Right cardiac atrium (tissue), 5 donors: ENCODE data around the gene DCDC1. TPM values are rescaled to one million over a fixed set of nuclear protein-coding genes. Genes with fewer than 3 reads are reported as not detected.

ENCODE experiments used
- ATAC-seq, 2 donors: fragments of 200-7000 bp; cut with Tn5 transposase; one replicate each; pipeline versions ENCODE4 v1.8.0 to v1.9.1; 2020; ENCODE audit warnings: moderate library complexity in 2 of 2, mild to moderate bottlenecking in 1 of 2
- DNase-seq, 3 donors: peaks; one replicate each; pipeline ENCODE4 v3.0.0-alpha.2; 2020
- H3K27ac ChIP-seq: one replicate; pipeline ENCODE4 v1.5.1; 2013; ENCODE audit warnings: mild to moderate bottlenecking, low read length, control low read depth, moderate library complexity
- H3K27me3 ChIP-seq: one replicate; pipeline ENCODE4 v1.6.1; 2013; ENCODE audit not compliant: control insufficient read depth, insufficient read depth
- H3K4me1 ChIP-seq: one replicate; pipeline ENCODE4 v1.6.1; 2013; ENCODE audit warnings: low read length; ENCODE audit not compliant: control insufficient read depth, insufficient read depth
- H3K4me3 ChIP-seq: one replicate; pipeline ENCODE4 v1.5.1; 2013; ENCODE audit warnings: low read length, control low read depth
- H3K9me3 ChIP-seq: one replicate; pipeline ENCODE4 v1.6.1; 2013; ENCODE audit warnings: low read length; ENCODE audit not compliant: control insufficient read depth
- WGBS: extraction: QIAGEN DNeasy Blood & Tissue Kit; methylation state at CpG from one replicate; pipeline ENCODE4 v1.1.7; 2013; 5-methylcytosine and 5-hydroxymethylcytosine counted together
- intact Hi-C, 4 donors: fragments of 100-400 bp; cut with DNase I; formaldehyde crosslinking; loops; one replicate each; pipeline versions ENCODE4 v1.11.0 to v1.14.0; 2022 to 2023
- polyA plus RNA-seq: library from polyadenylated mRNA; stranded (reverse); fragments of 200-250 nt; gene quantifications from one replicate; pipeline ENCODE4 v1.2.3, GENCODE V29; 2013
- total RNA-seq, 4 donors: library from RNA; stranded (reverse); fragmentation: NEBNext Ultra II Directional; extraction: Animal tissue kit (Norgen Biotek cat#: 25700); gene quantifications; one replicate each; pipeline ENCODE4 v1.2.1, GENCODE V29; 2021
- donor health status: healthy with polysubstance abuse.
- donor health status: DM: no; HTN: yes; CAD: no.
- donor health status: DM: no; HTN: no; CAD: no.
- donor health status: DM: no; HTN: yes; CAD: no; lungs with severe emphysema.
- donor health status: DM: yes; HTN: yes; CAD: no.

DCDC1 gene
- total and polyA plus RNA-seq, 5 donors = 0.05 to 0.23 (median 0.16) TPM; not detected in 1

- ATAC-seq (no peak), DNase-seq (no peak)
- intact Hi-C loops = no loop called here
- 55% methylated on average over 3 of the region's 3 CpGs for WGBS
- H3K9me3 ChIP-seq = no peaks in the 10 kb centered on the region
- H3K27me3 ChIP-seq = no peaks in the 10 kb centered on the region
- H3K4me1 ChIP-seq = no peaks in the 10 kb centered on the region
- H3K27ac ChIP-seq = no peak overlapping the region
- H3K4me3 ChIP-seq = no peak overlapping the region
Observed at GRCh38 chr11:30921811-30922210, 447.7 kb downstream of the DCDC1 start.

- DNase-seq (no peak), ATAC-seq (peak in 1 of 2 donors; percentile 41)
- no peaks in the 10 kb centered on the region for H3K9me3 ChIP-seq
- no peaks in the 10 kb centered on the region for H3K4me1 ChIP-seq
- H3K27me3 ChIP-seq = no peaks in the 10 kb centered on the region
- intact Hi-C loops = loop anchor here (5.0 to 10.0 kb wide), 4 partner anchors 65 to 795 kb away; no protein-coding TSS in a partner anchor
- no peak overlapping the region for H3K27ac ChIP-seq
- H3K4me3 ChIP-seq = no peak overlapping the region
- WGBS = 39% methylated on average over 8 of the region's 8 CpGs
Observed at GRCh38 chr11:30919389-30920152, 450.0 kb downstream of the DCDC1 start.

- H3K4me1 ChIP-seq = no peaks in the 10 kb centered on the region
- intact Hi-C loops = loop anchor here (5.0 to 10.0 kb wide), 4 partner anchors 63 to 793 kb away; no protein-coding TSS in a partner anchor
- WGBS = 17% methylated on average over 6 of the region's 6 CpGs
- ATAC-seq (peak in 1 of 2 donors; percentile 64), DNase-seq (no peak)
- no peak overlapping the region for H3K4me3 ChIP-seq
- H3K9me3 ChIP-seq = no peaks in the 10 kb centered on the region
- no peak overlapping the region for H3K27ac ChIP-seq
- H3K27me3 ChIP-seq = no peaks in the 10 kb centered on the region
Observed at GRCh38 chr11:30917859-30918478, 451.6 kb downstream of the DCDC1 start.

GRCh38 chr11:30917266-30917665, 452.3 kb downstream of the DCDC1 start:
- WGBS = 87% methylated on average over 2 of the region's 2 CpGs
- intact Hi-C loops = loop anchor here (5.0 to 10.0 kb wide), 4 partner anchors 62 to 792 kb away; no protein-coding TSS in a partner anchor
- H3K4me3 ChIP-seq = no peak overlapping the region
- ATAC-seq = no peak
- no peak for DNase-seq
- H3K27me3 ChIP-seq = no peaks in the 10 kb centered on the region
- H3K27ac ChIP-seq = no peak overlapping the region
- H3K9me3 ChIP-seq = no peaks in the 10 kb centered on the region
- no peaks in the 10 kb centered on the region for H3K4me1 ChIP-seq

GRCh38 chr11:30916764-30917163, 452.8 kb downstream of the DCDC1 start:
- H3K27ac ChIP-seq = no peak overlapping the region
- DNase-seq (no peak), ATAC-seq (no peak)
- no peaks in the 10 kb centered on the region for H3K27me3 ChIP-seq
- no peaks in the 10 kb centered on the region for H3K4me1 ChIP-seq
- no peak overlapping the region for H3K4me3 ChIP-seq
- intact Hi-C loops = loop anchor here (5.0 to 10.0 kb wide), 4 partner anchors 62 to 792 kb away; no protein-coding TSS in a partner anchor
- no peaks in the 10 kb centered on the region for H3K9me3 ChIP-seq
- WGBS = 89% methylated on average over 4 of the region's 4 CpGs

GRCh38 chr11:30914143-30914762, 455.3 kb downstream of the DCDC1 start:
- Histone ChIP-seq H3K4me3 (no peak overlapping the region), H3K27me3 (no peaks in the 10 kb centered on the region), H3K9me3 (no peaks in the 10 kb centered on the region), H3K27ac (no peak overlapping the region), H3K4me1 (no peaks in the 10 kb centered on the region)
- ATAC-seq (peak; percentile 81 to 84), DNase-seq (peak; percentile 67 to 87 (median 86))
- WGBS = 12% methylated on average over 8 of the region's 8 CpGs
- intact Hi-C loops = loop anchor here in 2 of 4 donors (10.0 kb wide), 2 partner anchors 59 to 789 kb away; no protein-coding TSS in a partner anchor

GRCh38 chr11:30911247-30911646, 458.3 kb downstream of the DCDC1 start:
- no peak for ATAC-seq
- intact Hi-C loops = loop anchor here in 2 of 4 donors (10.0 kb wide), 2 partner anchors 56 to 786 kb away; no protein-coding TSS in a partner anchor
- no peak overlapping the region for H3K27ac ChIP-seq
- no peaks in the 10 kb centered on the region for H3K4me1 ChIP-seq
- no peaks in the 10 kb centered on the region for H3K9me3 ChIP-seq
- DNase-seq = no peak
- no peaks in the 10 kb centered on the region for H3K27me3 ChIP-seq
- no peak overlapping the region for H3K4me3 ChIP-seq

GRCh38 chr11:30908857-30909256, 460.7 kb downstream of the DCDC1 start:
- Histone ChIP-seq H3K9me3 (no peaks in the 10 kb centered on the region), H3K4me1 (no peaks in the 10 kb centered on the region), H3K4me3 (no peak overlapping the region), H3K27ac (no peak overlapping the region), H3K27me3 (no peaks in the 10 kb centered on the region)
- intact Hi-C loops = no loop called here
- WGBS = 76% methylated on average over 1 of the region's 1 CpG
- DNase-seq (no peak), ATAC-seq (no peak)

GRCh38 chr11:30908272-30908671, 461.3 kb downstream of the DCDC1 start:
- intact Hi-C loops = no loop called here
- no peaks in the 10 kb centered on the region for H3K9me3 ChIP-seq
- no peak overlapping the region for H3K27ac ChIP-seq
- no peaks in the 10 kb centered on the region for H3K4me1 ChIP-seq
- no peak for DNase-seq
- H3K4me3 ChIP-seq = no peak overlapping the region
- WGBS = 90% methylated on average over 2 of the region's 2 CpGs
- H3K27me3 ChIP-seq = no peaks in the 10 kb centered on the region
- ATAC-seq = no peak

GRCh38 chr11:30902929-30903328, 466.6 kb downstream of the DCDC1 start:
- Histone ChIP-seq H3K27me3 (no peaks in the 10 kb centered on the region), H3K27ac (no peak overlapping the region), H3K4me1 (no peaks in the 10 kb centered on the region), H3K9me3 (no peaks in the 10 kb centered on the region), H3K4me3 (no peak overlapping the region)
- ATAC-seq (no peak), DNase-seq (no peak)
- intact Hi-C loops = no loop called here

GRCh38 chr11:30895046-30895445, 474.5 kb downstream of the DCDC1 start:
- Histone ChIP-seq H3K27ac (no peak overlapping the region), H3K4me3 (no peak overlapping the region), H3K4me1 (no peaks in the 10 kb centered on the region), H3K9me3 (no peaks in the 10 kb centered on the region), H3K27me3 (no peaks in the 10 kb centered on the region)
- 92% methylated on average over 2 of the region's 2 CpGs for WGBS
- DNase-seq (no peak), ATAC-seq (no peak)
- intact Hi-C loops = no loop called here
